MCF 10A (cell line): Measurements from ENCODE around the gene SCRN3. TPM values are rescaled to one million over a fixed set of nuclear protein-coding genes. Genes with fewer than 3 reads are reported as not detected.
"Not testable (repeated sequence)": the region's sequence is repeated elsewhere in the genome, so short reads cannot be mapped to it uniquely, and the experiment has no call there.

Experiments
- BruUV-seq: library from RNA; stranded (reverse); fragments of 400-500 nt; replicated peaks from 2 replicates; lab custom pipeline; 2021; lab: Mats Ljungman, UMichigan
- CTCF ChIA-PET: fragments of 300-600 bp; sonication (Branson Sonifier 250); formaldehyde crosslinking; extraction: SDS; loops from one replicate; lab custom pipeline; 2021; ENCODE audit warnings: antibody characterized with exemption, inconsistent platforms; lab: Yijun Ruan, JAX
- POLR2A ChIA-PET: fragments of 300-600, 350-650 bp; sonication (Branson Sonifier 250); formaldehyde crosslinking; extraction: SDS; loops from one replicate; lab custom pipeline; 2020; ENCODE audit warnings: antibody characterized with exemption, inconsistent platforms; lab: Yijun Ruan, JAX
- DNase-seq: peaks from one replicate; pipeline ENCODE4 v3.0.0-alpha.2; 2018; ENCODE audit not compliant: unreplicated experiment
- H3K27ac Mint-ChIP-seq: one replicate; pipeline ENCODE4 v1.8.0; 2022; ENCODE audit warnings: mild to moderate bottlenecking, low read depth, mixed read lengths; ENCODE audit not compliant: unreplicated experiment
- H3K27me3 Mint-ChIP-seq: one replicate; pipeline ENCODE4 v1.8.0; 2022; ENCODE audit warnings: mixed read lengths; ENCODE audit not compliant: insufficient read depth, unreplicated experiment
- H3K36me3 Mint-ChIP-seq: one replicate; pipeline ENCODE4 v1.8.0; 2022; ENCODE audit warnings: mild to moderate bottlenecking, moderate library complexity, mixed read lengths; ENCODE audit not compliant: insufficient read depth, unreplicated experiment
- H3K4me1 Mint-ChIP-seq: one replicate; pipeline ENCODE4 v1.8.0; 2022; ENCODE audit warnings: mixed read lengths; ENCODE audit not compliant: insufficient read depth, unreplicated experiment
- H3K4me3 Mint-ChIP-seq: one replicate; pipeline ENCODE4 v1.8.0; 2022; ENCODE audit warnings: mild to moderate bottlenecking, moderate library complexity, mixed read lengths; ENCODE audit not compliant: unreplicated experiment
- H3K9me3 Mint-ChIP-seq: one replicate; pipeline ENCODE4 v1.8.0; 2022; ENCODE audit warnings: mixed read lengths; ENCODE audit not compliant: unreplicated experiment
- CTCF ChIP-seq: fragments of 200-600 bp; IDR thresholded peaks from one replicate; pipeline ENCODE4 v1.8.0; 2022; ENCODE audit warnings: antibody characterized with exemption, mild to moderate bottlenecking; ENCODE audit not compliant: unreplicated experiment
- intact Hi-C: fragments of 100-400 bp; cut with micrococcal nuclease; formaldehyde crosslinking; loops from 2 replicates; pipeline ENCODE4 v1.14.1; 2022
- total RNA-seq: library from RNA; stranded (reverse); gene quantifications from 2 replicates; pipeline ENCODE4 v1.2.3, GENCODE V29; 2022

SCRN3 gene
- total RNA-seq, 1 experiment from 2014 or later, result 27.3 TPM

- Mint-ChIP-seq H3K9me3 (no peaks in the 10 kb centered on the region), H3K27me3 (no peaks in the 10 kb centered on the region), H3K4me1 (no peaks in the 10 kb centered on the region), H3K36me3 (peaks cover 87% of the 10 kb centered on the region), H3K27ac (no peak overlapping the region), H3K4me3 (no peak overlapping the region)
- BruUV-seq, result no TSS peak
- no peak for DNase-seq
- TF ChIP-seq CTCF, result no peak
- intact Hi-C loops, result no loop called here
- ChIA-PET CTCF (no interaction called here), POLR2A (no interaction called here)
Observed at GRCh38 chr2:174383796-174384195, 11.7 kb upstream of the SCRN3 start.

GRCh38 chr2:174385201-174385600, 10.3 kb upstream of the SCRN3 start:
- H3K36me3 Mint-ChIP-seq, result peaks cover 81% of the 10 kb centered on the region
- DNase-seq, result no peak
- POLR2A ChIA-PET, result interaction anchor here (3.6 kb wide), 1 partner anchor 10 kb away, joined by 22 read pairs; the partner anchor contains the start of gene SCRN3
- no peak for TF ChIP-seq CTCF
- no peaks in the 10 kb centered on the region for H3K4me1 Mint-ChIP-seq
- intact Hi-C loops, result no loop called here
- no peaks in the 10 kb centered on the region for H3K27me3 Mint-ChIP-seq
- CTCF ChIA-PET, result no interaction called here
- BruUV-seq, result no TSS peak
- H3K9me3 Mint-ChIP-seq, result no peaks in the 10 kb centered on the region
- no peak overlapping the region for H3K27ac Mint-ChIP-seq
- H3K4me3 Mint-ChIP-seq, result no peak overlapping the region

GRCh38 chr2:174388706-174389105, 6.8 kb upstream of the SCRN3 start:
- H3K27ac Mint-ChIP-seq, POLR2A ChIA-PET, H3K9me3 Mint-ChIP-seq, CTCF ChIA-PET, BruUV-seq, DNase-seq, intact Hi-C loops, H3K27me3 Mint-ChIP-seq, H3K4me3 Mint-ChIP-seq: not testable (repeated sequence)
- peaks cover 11% of the 10 kb centered on the region for H3K4me1 Mint-ChIP-seq
- peaks cover 67% of the 10 kb centered on the region for H3K36me3 Mint-ChIP-seq

GRCh38 chr2:174389542-174389941, 6.0 kb upstream of the SCRN3 start:
- no TSS peak for BruUV-seq
- ChIA-PET POLR2A (no interaction called here), CTCF (no interaction called here)
- no peak overlapping the region for H3K4me3 Mint-ChIP-seq
- peaks cover 5% of the 10 kb centered on the region for H3K9me3 Mint-ChIP-seq
- no peak for TF ChIP-seq CTCF
- peaks cover 62% of the 10 kb centered on the region for H3K36me3 Mint-ChIP-seq
- peaks cover 11% of the 10 kb centered on the region for H3K4me1 Mint-ChIP-seq
- no peak for DNase-seq
- no peak overlapping the region for H3K27ac Mint-ChIP-seq
- intact Hi-C loops, result no loop called here
- no peaks in the 10 kb centered on the region for H3K27me3 Mint-ChIP-seq

- CTCF ChIA-PET, result interaction anchor here (0.9 kb wide), 1 partner anchor 49 kb away, joined by 3 read pairs; no protein-coding TSS in a partner anchor
- H3K27me3 Mint-ChIP-seq, H3K27ac Mint-ChIP-seq, POLR2A ChIA-PET, H3K9me3 Mint-ChIP-seq, intact Hi-C loops, BruUV-seq, DNase-seq, H3K4me3 Mint-ChIP-seq: not testable (repeated sequence)
- H3K36me3 Mint-ChIP-seq, result peaks cover 55% of the 10 kb centered on the region
- peaks cover 11% of the 10 kb centered on the region for H3K4me1 Mint-ChIP-seq
Observed at GRCh38 chr2:174390303-174390702, 5.2 kb upstream of the SCRN3 start.
